Endothelial cell of umbilical vein (primary cell): ENCODE measurements around the gene ADARB1. TPM values are rescaled to one million over a fixed set of nuclear protein-coding genes. Genes with fewer than 3 reads are reported as not detected.

ENCODE experiments used
- BruUV-seq: library from RNA; stranded (reverse); fragments of 400-500 nt; replicated peaks from 2 replicates; lab custom pipeline; 2021; lab: Mats Ljungman, UMichigan
- CTCF ChIA-PET: fragments of 300-600, 350-600 bp; sonication (Branson Sonifier 250); formaldehyde crosslinking; loops from one replicate; lab custom pipeline; 2021; ENCODE audit warnings: antibody characterized with exemption, inconsistent platforms; lab: Charles Lee
- POLR2A ChIA-PET: fragments of 300-600, 350-600 bp; sonication (Branson Sonifier 250); formaldehyde crosslinking; loops from one replicate; lab custom pipeline; 2021; ENCODE audit warnings: antibody characterized with exemption, inconsistent platforms; lab: Charles Lee
- DNase-seq: peaks from one replicate; pipeline ENCODE4 v3.0.0-alpha.2; 2011; ENCODE audit warnings: low read depth, low spot score
- FAIRE-seq: peaks from 2 replicates; lab custom pipeline; 2011; peaks lifted over from hg19 to GRCh38; lab: Jason Lieb, UNC
- H2AFZ ChIP-seq: 2 replicates; pipeline ENCODE4 v1.6.0; 2012; ENCODE audit warnings: low read depth, low read length, control low read depth, inconsistent platforms
- H3K27ac ChIP-seq: 2 replicates; pipeline ENCODE4 v1.5.1; 2011; ENCODE audit warnings: low read depth, mild to moderate bottlenecking, control low read depth, low read length, moderate library complexity; ENCODE audit not compliant: insufficient read depth
- H3K27me3 ChIP-seq, 2 experiments: 2 replicates each; pipeline versions ENCODE4 v1.6.0 to v1.6.1; 2011; ENCODE audit warnings: low read length in 2 of 2, mixed read lengths in 1 of 2; ENCODE audit not compliant: control insufficient read depth in 2 of 2, insufficient read depth in 2 of 2
- H3K36me3 ChIP-seq, 2 experiments: 2 replicates in 1 of 2; 3 replicates in 1 of 2; pipeline ENCODE4 v1.5.1; 2011; ENCODE audit warnings: low read length in 2 of 2, mild to moderate bottlenecking in 1 of 2, moderate library complexity in 1 of 2; ENCODE audit not compliant: control insufficient read depth in 2 of 2, insufficient read depth in 2 of 2; ENCODE audit errors: extremely low read depth in 1 of 2
- H3K4me1 ChIP-seq: 3 replicates; pipeline ENCODE4 v1.5.1; 2011; ENCODE audit warnings: mild to moderate bottlenecking, low read length; ENCODE audit not compliant: control insufficient read depth, insufficient read depth; ENCODE audit errors: extremely low read depth
- H3K4me2 ChIP-seq: 2 replicates; pipeline ENCODE4 v1.6.1; 2011; ENCODE audit warnings: low read length, control low read depth, mixed read lengths; ENCODE audit not compliant: insufficient read depth
- H3K4me3 ChIP-seq, 3 experiments: fragments of 200-600 bp in 1 of 3; sonication (generic), shearing (Covaris generic) in 1 of 3; replicated peaks in 1 of 3; 2 replicates each; pipeline ENCODE4 v1.5.1; 2011 to 2016; ENCODE audit warnings: control low read depth in 3 of 3, low read length in 3 of 3, mild to moderate bottlenecking in 2 of 3, inconsistent platforms in 1 of 3, low read depth in 1 of 3, moderate library complexity in 1 of 3; ENCODE audit not compliant: insufficient read depth in 1 of 3
- H3K79me2 ChIP-seq: 2 replicates; pipeline ENCODE4 v1.6.0; 2012; ENCODE audit warnings: low read length, inconsistent platforms; ENCODE audit not compliant: control insufficient read depth, insufficient read depth
- H3K9ac ChIP-seq: replicated peaks from 2 replicates; pipeline ENCODE3; 2011; ENCODE audit warnings: low read length, control low read depth; ENCODE audit not compliant: insufficient read depth; ENCODE audit errors: extremely low read depth
- H3K9me1 ChIP-seq: replicated peaks from 3 replicates; pipeline ENCODE4 v1.6.0; 2011; ENCODE audit warnings: mild to moderate bottlenecking, low read length; ENCODE audit not compliant: control insufficient read depth, insufficient read depth; ENCODE audit errors: extremely low read depth
- H3K9me3 ChIP-seq: replicated peaks from 2 replicates; pipeline ENCODE4 v1.5.1; 2012; ENCODE audit warnings: low read length, inconsistent platforms; ENCODE audit not compliant: control insufficient read depth, insufficient read depth
- H4K20me1 ChIP-seq: replicated peaks from 2 replicates; pipeline ENCODE3; 2011; ENCODE audit warnings: mild to moderate bottlenecking, low read length; ENCODE audit not compliant: control insufficient read depth, insufficient read depth; ENCODE audit errors: extremely low read depth
- EZH2 ChIP-seq: IDR thresholded peaks from 2 replicates; pipeline ENCODE4 v1.6.1; 2012; ENCODE audit warnings: borderline replicate concordance, low read depth, mild to moderate bottlenecking, moderate library complexity, low read length, inconsistent platforms; ENCODE audit not compliant: severe bottlenecking
- FOS ChIP-seq: IDR thresholded peaks from 2 replicates; pipeline ENCODE4 v1.6.1; 2011; ENCODE audit warnings: mild to moderate bottlenecking, low read length, moderate library complexity, borderline replicate concordance; ENCODE audit not compliant: insufficient read depth
- GATA2 ChIP-seq: IDR thresholded peaks from 2 replicates; pipeline ENCODE4 v1.7.0; 2011; ENCODE audit warnings: low read depth, mild to moderate bottlenecking, moderate library complexity, mixed read lengths, low read length; ENCODE audit not compliant: insufficient read length, insufficient read depth
- MYC ChIP-seq: IDR thresholded peaks from one replicate; pipeline ENCODE4 v1.6.1; 2011; ENCODE audit warnings: mild to moderate bottlenecking, low read depth, low read length
- POLR2AphosphoS5 ChIP-seq: IDR thresholded peaks from 2 replicates; pipeline ENCODE4 v1.6.1; 2012; ENCODE audit warnings: low read depth, mild to moderate bottlenecking, control low read depth, low read length, moderate library complexity; ENCODE audit not compliant: insufficient read depth
- dilution Hi-C: fragments of 300-500 bp; cut with MboI; formaldehyde crosslinking; loops from one replicate; pipeline ENCODE4 v1.15.0; 2019; ENCODE audit warnings: low sequenced_read_pairs; ENCODE audit not compliant: extremely low pct_ligation_motif_present
- intact Hi-C: fragments of 100-400 bp; cut with micrococcal nuclease; formaldehyde crosslinking; loops from one replicate; pipeline ENCODE4 v1.10.0; 2022
- polyA plus RNA-seq, 4 experiments: library from polyadenylated mRNA; depleted of rRNA in 3 of 4; stranded (reverse) in 3 of 4; unstranded in 1 of 4; fragments of >200 nt; gene quantifications; 2 replicates each; pipeline versions ENCODE4 v1.2.1 to v1.2.3, GENCODE V29; 2011 to 2012; ENCODE audit warnings: missing spikeins in 1 of 4
- total RNA-seq: library from RNA; stranded (reverse); gene quantifications from 2 replicates; pipeline ENCODE4 v1.2.3, GENCODE V29; 2021
- TF ChIP-seq, protein P1 (sequence below), 2 donors: IDR thresholded peaks; 1 replicate in 1 of 2; 2 replicates in 1 of 2; pipeline ENCODE4 v1.5.1; 2011; ENCODE audit warnings: low read length in 2 of 2, mild to moderate bottlenecking in 2 of 2, moderate library complexity in 2 of 2, control low read depth in 1 of 2, inconsistent platforms in 1 of 2, low read depth in 1 of 2; ENCODE audit not compliant: insufficient read depth in 1 of 2; ENCODE audit errors: extremely low read depth in 1 of 2
- TF ChIP-seq, protein P2 (sequence below): IDR thresholded peaks from 2 replicates; pipeline ENCODE4 v1.6.1; 2011; ENCODE audit not compliant: insufficient read depth, insufficient read length

ADARB1 gene
- total and polyA plus RNA-seq, 2 donors (not counting 3 experiments of a cell fraction or from before 2014, with no cell fraction given), result 32.5 to 54.3 TPM

GRCh38 chr21:45235488-45235887, 161.1 kb downstream of the ADARB1 start:
- Histone ChIP-seq H3K27ac (no peak overlapping the region), H2AFZ (no peak overlapping the region), H3K79me2 (no peaks in the 10 kb centered on the region), H3K27me3 (peaks cover 8 to 26% of the 10 kb centered on the region in 2 experiments), H4K20me1 (no peaks in the 10 kb centered on the region), H3K4me1 (no peaks in the 10 kb centered on the region), H3K9me1 (no peaks in the 10 kb centered on the region), H3K4me3 (no peak overlapping the region), H3K9me3 (no peaks in the 10 kb centered on the region), H3K9ac (no peak overlapping the region), H3K36me3 (no peaks in the 10 kb centered on the region), H3K4me2 (no peak overlapping the region)
- ChIA-PET POLR2A (no interaction called here), CTCF (no interaction called here)
- BruUV-seq, result no TSS peak
- dilution Hi-C loops (no loop called here), intact Hi-C loops (no loop called here)
- FAIRE-seq (no peak), DNase-seq (no peak)
- no peak for TF ChIP-seq MYC
- TF ChIP-seq EZH2, result no peak
- TF ChIP-seq, protein P1, sequence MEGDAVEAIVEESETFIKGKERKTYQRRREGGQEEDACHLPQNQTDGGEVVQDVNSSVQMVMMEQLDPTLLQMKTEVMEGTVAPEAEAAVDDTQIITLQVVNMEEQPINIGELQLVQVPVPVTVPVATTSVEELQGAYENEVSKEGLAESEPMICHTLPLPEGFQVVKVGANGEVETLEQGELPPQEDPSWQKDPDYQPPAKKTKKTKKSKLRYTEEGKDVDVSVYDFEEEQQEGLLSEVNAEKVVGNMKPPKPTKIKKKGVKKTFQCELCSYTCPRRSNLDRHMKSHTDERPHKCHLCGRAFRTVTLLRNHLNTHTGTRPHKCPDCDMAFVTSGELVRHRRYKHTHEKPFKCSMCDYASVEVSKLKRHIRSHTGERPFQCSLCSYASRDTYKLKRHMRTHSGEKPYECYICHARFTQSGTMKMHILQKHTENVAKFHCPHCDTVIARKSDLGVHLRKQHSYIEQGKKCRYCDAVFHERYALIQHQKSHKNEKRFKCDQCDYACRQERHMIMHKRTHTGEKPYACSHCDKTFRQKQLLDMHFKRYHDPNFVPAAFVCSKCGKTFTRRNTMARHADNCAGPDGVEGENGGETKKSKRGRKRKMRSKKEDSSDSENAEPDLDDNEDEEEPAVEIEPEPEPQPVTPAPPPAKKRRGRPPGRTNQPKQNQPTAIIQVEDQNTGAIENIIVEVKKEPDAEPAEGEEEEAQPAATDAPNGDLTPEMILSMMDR (IDR thresholded peaks at IDR 0.05; ENCODE audit: extremely low read depth in 1 of 2, insufficient read depth in 1 of 2, low read depth in 1 of 2, low read length in 2 of 2), result no peak
- TF ChIP-seq POLR2AphosphoS5, result no peak
- TF ChIP-seq, protein P2, sequence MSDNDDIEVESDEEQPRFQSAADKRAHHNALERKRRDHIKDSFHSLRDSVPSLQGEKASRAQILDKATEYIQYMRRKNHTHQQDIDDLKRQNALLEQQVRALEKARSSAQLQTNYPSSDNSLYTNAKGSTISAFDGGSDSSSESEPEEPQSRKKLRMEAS, result no peak
- no peak for TF ChIP-seq FOS
- TF ChIP-seq GATA2, result no peak
